DND-41 (cell line): ENCODE data around the gene ZNF488.

Experiments
- EZH2 ChIP-seq: IDR thresholded peaks from 3 replicates; pipeline ENCODE4 v1.6.1; 2012; ENCODE audit warnings: borderline replicate concordance, low read depth, mild to moderate bottlenecking, moderate library complexity, low read length, inconsistent platforms; ENCODE audit not compliant: severe bottlenecking
- TF ChIP-seq, protein P1 (sequence below): IDR thresholded peaks from 2 replicates; pipeline ENCODE4 v1.5.1; 2012; ENCODE audit warnings: borderline replicate concordance, low read length, moderate library complexity, mild to moderate bottlenecking; ENCODE audit not compliant: poor library complexity, severe bottlenecking; ENCODE audit errors: extremely low read depth

- TF ChIP-seq, protein P1, sequence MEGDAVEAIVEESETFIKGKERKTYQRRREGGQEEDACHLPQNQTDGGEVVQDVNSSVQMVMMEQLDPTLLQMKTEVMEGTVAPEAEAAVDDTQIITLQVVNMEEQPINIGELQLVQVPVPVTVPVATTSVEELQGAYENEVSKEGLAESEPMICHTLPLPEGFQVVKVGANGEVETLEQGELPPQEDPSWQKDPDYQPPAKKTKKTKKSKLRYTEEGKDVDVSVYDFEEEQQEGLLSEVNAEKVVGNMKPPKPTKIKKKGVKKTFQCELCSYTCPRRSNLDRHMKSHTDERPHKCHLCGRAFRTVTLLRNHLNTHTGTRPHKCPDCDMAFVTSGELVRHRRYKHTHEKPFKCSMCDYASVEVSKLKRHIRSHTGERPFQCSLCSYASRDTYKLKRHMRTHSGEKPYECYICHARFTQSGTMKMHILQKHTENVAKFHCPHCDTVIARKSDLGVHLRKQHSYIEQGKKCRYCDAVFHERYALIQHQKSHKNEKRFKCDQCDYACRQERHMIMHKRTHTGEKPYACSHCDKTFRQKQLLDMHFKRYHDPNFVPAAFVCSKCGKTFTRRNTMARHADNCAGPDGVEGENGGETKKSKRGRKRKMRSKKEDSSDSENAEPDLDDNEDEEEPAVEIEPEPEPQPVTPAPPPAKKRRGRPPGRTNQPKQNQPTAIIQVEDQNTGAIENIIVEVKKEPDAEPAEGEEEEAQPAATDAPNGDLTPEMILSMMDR = no peak
- TF ChIP-seq EZH2 = no peak
Measured at GRCh38 chr10:47360419-47361040, 23.6 kb downstream of the ZNF488 start.
